Suppressor macrophage treated with lipopolysaccharide for 4 hours (primary cell): ENCODE data around the gene AVL9.

Experiments used
- DNase-seq: peaks from one replicate; pipeline ENCODE4 v3.0.0-alpha.2; 2020

Gene AVL9

DNA sequence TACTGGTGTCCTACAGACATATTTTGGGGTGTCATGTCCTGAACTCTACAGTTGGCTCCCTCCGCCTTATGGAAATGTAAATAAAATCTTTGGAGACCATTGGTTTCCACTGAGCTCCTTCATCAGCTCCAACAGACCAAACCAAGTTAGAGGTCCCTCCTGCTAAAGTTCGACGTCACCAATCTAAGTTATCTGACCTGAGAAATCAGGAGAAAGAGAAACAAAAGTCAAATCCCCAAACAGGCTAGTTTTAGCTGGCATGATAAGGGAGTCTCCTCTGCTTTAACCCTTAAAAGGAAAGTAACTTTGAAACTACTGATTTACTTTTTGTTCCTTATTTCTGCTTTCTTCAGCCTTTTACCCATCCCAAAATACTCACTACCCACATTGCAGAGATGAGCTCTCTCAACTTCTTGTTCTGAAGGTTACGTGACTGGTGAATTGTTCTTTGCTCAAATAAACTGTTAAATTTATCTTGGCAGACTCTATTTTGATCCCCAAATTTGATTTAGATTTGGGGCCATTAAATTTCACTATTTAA lies 39.9 kb downstream of the AVL9 start:
- peak; percentile 16 for DNase-seq

DNA sequence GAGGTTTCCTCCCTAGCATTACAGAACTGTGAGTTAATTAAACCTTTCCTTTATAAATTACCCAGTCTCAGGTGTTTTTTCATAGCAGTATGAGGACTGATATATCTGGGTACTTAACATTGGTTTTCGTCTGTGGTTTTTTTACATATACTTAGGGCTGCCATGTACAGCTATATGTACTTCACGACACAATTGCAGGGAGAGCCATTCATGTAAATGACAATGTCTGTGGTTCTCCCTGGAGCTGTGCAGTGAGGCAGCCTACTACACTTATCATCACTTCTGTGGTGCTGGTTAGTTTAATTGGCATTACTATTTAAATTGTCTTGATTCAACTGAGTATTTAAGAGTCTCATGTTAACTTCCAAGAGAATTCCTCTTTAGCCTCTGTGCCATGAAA lies 40.7 kb downstream of the AVL9 start:
- no peak for DNase-seq

DNA sequence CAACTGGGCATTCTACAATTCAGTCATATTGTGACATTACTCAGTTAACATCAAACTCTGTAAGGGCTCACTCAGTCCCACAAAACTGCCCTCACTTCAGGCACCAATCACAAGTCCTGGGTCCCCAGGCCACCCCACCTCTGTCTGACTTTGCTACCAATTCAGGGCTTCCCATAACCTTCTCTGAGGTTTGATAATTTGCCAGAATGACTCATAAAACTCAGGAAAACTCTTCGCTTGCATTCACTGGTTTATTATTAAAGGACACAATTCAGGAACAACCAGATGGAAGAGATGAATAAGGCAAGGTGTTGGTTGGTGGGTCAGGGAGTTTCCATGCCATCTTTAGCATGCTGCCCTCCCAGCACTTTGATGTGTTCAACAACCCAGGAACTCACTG lies 41.3 kb downstream of the AVL9 start:
- DNase-seq, result peak; percentile 4

DNA sequence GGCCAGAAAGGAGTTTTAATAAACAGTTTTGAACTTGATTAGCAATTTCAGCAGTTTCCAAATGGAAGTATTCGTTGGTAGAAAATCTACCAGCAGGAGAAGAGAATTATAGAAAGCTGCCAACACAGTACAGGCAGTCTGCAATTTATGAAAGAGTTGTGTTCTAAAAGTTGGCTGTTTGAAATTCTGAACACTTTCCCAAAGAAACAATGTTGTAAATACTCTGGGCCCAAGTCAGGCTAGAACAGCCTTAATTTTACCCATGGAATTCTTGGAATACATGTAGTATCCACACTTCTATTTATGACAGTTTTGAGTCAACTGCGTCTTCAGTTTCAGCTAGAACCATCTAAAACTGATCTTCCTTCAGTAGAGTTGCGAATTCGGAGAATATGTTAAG lies 42.5 kb downstream of the AVL9 start:
- DNase-seq, result no peak

DNA sequence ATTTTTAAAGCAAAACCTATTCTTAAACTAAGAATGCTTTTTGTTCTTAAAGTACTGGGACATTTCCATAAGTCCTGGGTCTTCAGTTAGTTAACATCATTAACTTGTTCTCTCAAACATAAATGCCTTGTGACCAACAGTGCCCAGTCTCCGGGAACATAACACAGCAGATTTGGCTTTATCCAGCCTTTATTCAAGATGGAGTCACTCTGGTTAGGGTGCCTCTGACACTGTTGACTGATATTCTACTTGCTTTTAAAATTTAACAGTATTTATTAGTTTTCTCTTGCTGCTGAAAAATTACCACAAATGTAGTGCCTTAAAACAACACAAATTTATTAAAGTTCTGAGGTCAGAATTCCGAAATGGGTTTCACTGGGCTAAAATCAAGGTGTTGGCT lies 44.1 kb downstream of the AVL9 start:
- no peak for DNase-seq

DNA sequence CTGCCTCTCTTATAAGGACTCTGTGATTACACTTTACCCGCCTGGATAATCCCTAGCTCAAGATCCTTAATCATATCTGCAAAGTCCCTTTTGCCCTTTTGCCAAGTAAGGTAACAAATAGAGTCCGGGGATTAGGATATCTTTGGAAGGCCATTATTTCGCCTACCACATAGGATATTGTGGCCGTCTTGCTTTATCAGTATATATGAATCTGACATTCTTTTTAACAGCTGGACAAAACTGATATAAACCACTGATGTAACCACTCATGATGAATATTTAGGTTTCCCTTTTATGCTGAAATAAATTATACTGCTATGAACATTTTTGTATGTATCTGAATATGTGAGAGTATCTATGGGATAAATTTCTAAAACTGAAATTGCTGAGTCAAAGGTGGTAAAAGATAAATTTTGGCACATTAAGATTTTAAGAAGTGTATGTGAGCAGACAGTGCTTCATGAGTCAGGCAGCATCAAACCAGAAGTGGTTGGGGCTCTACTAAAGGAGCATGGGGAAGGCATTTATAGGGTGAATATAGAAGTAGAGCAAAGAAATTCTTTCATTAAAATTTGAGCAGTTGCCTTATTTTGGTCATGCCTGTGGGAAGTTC lies 44.7 kb downstream of the AVL9 start:
- no peak for DNase-seq

DNA sequence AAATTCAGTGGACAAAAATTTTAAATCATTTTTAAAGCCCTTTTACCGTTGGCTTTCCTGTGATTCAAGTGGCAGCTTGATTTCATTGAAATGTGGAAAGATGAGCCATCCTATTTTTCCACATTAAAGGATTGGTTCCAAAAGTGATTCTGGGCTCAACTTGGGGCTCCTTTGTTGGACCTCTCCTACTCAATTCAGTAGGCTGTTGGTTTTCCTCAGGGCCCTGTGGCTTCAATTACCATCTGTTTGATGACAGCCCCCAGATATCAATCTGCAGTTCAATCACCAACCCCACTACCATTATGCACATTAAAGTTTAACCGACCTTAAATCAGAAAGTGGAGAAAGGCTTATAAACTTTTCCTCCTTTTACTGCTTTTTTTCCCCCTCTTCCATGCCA lies 47.3 kb downstream of the AVL9 start:
- no peak for DNase-seq

DNA sequence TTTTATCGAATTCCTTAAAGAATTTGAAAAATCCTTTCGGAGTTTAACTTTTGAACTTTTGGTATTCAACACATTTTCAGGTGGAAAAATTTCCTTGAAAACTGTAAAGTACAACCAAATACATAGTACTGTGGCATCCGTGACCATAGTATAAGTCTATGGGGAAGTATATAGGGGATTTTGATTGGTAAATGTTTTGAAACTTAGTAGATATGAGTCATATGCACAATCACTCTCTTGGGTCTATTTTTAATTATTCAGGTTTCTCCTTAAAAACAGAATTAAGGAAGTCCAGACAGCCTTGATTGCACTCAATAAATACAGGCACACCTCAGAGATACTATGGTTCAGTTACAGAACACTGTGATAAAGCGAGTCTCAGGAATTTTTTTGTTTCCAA lies 64.2 kb downstream of the AVL9 start:
- peak; percentile 18 for DNase-seq

DNA sequence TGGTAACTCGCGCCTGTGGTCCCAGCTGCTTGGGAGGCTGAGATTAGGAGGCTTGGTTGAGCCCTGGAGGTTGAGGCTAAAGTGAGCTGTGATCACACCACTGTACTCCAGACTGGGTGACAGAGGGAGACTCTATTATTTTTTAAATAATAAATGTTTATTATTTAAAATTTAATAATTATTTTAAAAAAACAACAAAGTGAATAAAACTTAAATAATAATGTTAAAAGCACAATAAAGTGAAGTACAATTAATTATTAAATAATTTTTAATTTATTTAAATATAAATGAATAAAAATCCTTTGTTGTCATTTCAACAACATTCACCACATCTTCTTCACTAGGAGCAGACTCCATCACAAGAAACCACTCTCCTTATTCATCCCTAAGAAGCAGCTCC lies 64.8 kb downstream of the AVL9 start:
- DNase-seq, result no peak

DNA sequence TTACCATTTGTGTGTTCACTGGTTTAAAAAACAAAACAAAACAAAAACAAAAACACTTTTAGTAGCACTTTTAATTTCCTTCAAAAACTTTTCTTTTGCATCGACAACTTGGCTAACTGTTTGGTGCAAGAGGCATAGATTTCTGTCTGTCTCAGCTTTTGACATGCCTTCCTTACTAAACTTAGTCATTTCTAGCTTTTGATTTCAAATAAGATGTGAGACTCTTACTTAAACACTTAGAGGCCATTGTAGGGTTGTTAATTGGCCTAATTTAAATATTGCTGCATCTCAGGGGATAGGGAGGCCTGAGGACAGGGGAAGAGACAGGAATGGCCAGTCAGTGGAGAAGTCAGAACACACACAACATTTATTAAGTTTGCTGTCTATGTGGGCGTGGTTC lies 66.3 kb downstream of the AVL9 start:
- no peak for DNase-seq

DNA sequence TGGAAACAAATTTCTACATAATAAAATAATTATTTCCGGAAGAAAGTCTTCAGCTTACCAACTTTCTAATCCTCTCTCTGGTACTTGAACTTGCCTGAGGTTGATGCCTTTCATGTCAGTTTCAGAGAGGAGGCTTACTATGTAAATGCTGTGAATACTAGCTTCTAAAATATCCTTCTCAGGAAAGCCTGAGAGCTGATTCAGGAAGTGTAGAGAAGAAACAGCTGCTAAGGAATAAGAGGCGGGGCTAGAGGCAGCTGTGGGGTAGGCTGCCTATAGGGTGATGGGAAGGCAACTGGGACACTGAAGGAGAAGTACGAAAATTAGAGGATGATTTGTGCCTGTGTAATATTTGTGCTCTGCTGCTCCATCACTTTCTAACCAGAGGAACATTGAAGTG lies 69.3 kb downstream of the AVL9 start:
- peak; percentile 18 for DNase-seq

DNA sequence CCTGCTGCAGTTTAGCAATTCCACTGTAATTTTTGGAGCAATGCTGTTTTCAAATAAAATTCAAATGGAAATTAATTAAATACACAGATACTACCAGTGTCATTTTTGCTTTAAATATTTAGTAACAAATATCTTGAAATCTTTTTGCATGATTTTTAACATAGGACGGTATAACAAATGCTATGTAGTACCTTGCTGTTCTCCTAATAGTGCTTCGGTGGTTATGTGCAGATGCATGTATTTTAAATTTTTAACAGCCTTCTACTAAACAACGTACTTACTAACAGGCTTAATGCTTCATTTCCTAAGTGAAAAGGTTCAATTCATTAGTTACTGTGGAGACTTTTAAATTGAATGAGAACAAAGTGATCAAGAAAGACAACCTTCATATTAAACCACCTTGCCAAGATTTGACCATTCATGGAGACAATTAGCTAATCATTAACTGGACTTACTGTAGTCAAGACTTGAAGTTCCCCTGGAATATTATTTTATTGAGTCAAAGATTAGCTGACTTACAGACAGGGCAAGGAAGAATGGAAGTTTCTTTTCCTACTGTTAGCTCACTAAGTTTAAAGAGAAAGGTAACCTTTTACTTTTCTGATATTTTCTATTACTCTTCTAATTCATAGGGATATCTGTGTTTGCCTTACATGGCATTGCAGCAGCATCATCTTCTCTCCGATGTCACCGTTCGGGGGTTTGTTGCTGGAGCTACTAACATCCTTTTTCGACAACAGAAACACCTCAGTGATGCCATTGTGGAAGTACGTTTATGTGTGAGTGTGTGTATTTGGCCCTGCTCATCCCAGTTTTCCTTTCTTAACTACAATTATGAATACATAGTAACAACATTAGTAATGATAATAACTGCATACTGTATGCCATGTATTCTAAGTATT lies 74.3 kb downstream of the AVL9 start:
- no peak for DNase-seq

DNA sequence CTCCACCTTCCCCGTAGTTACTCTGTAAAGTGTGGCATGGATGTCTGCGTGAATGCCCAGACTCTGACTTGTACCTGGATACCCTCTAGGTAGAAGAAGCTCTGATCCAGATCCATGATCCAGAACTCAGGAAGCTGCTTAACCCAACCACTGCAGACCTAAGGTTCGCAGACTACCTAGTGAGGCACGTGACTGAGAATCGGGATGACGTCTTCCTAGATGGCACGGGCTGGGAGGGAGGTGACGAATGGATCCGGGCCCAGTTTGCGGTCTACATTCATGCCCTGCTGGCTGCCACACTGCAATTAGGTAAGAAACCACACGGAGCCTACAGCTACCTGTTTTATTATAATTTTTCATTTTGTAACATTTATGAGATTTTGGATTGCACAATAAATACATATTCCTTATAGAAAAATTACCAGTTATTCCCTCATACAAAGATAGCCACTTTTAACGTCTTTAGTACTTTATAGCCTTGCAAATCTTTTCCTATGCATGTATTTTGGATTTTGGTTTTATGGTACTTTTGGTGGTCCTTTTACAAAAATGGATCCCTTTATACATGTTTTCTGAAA lies 77.9 kb downstream of the AVL9 start:
- DNase-seq, result no peak

DNA sequence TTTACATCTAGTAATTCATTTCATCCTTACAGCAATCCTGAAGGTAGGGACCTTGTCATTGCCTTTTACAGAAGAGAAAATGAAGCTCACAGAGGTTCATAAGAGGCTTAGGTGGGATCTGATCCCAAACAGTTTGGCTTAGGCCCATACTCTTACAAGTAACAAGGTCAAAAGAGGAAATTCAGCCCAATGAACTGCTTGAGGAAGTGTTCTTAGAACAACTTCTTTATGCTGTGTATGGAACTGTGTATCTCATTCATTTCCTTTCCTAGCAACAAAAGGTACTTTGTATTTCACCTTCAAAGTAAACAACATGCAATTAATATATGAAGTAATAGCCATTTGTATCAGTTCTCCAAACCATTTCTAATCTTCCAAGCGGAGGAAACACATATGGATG lies 79.3 kb downstream of the AVL9 start:
- no peak for DNase-seq

DNA sequence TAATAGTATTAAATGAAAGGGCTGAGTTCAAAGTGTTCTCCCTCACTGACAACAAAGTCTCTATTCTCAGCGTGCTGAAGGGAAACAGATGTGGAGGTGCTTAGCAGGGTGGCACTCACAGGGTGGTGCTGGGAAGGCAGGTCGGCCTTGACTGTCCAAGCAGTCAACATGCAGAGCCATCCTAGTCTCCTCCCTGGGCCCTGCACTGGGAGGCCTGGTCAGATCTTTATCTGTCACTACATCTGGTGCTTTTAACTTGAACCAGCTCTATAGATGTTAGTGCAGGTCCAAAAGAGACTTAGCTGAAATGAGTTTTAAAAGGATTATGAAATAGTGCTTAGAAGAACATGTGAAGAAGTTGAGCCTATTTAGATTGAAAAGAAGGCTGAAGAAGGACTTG lies 82.1 kb downstream of the AVL9 start:
- no peak for DNase-seq

DNA sequence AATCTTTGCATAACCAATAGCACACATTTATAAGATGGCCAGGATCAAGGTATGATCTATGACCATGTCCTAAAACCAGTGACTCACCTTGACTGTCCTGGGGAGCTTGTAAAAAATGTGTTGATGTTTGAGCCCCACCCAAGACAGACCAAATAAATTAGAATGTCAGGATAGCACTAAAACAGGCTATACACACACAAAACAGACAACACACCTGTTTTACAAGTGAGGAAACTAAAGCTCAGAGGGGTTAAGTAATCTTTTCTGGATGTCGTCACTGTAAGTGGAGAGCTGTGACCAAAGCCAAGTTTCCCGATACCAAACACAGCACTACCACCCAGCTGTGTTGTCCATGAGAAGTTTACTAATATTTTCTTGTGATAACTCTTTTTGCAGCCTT lies 84.5 kb downstream of the AVL9 start:
- no peak for DNase-seq

DNA sequence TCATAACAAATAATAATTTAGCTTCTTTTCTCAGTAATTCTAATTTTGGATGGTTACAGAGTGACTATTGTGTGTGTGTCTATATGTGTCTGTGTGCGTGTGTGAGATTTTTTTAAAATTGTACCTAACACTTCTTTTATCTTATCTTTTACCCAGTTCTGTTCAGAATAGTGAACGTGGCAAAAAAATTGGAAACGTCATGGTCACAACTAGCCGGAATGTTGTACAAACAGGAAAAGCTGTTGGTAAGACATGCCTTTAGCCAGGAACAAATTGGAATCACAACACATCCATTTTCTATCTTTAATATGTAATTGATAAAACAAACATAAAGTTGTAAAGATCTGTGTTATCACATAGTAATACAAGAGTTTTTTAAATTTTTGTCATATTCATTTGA lies 85.4 kb downstream of the AVL9 start:
- no peak for DNase-seq

DNA sequence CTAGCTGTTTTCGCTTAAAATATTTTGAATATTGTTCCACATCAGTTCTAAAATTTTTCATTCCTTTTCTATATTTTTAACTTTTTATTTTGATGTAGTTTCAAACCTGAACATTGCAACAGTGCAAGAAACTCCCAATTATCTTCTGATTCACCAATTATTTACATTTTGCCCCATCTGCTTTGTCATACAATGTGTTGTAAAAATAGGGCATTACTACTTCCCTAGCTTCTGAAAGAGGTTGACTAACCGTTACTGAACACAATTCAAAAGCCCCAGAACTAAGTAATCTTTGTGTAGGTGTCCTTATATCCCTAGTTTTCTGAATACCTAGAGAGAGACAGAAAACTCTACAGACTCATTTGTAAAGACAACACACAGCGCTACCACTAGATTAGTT lies 86.7 kb downstream of the AVL9 start:
- DNase-seq, result no peak

DNA sequence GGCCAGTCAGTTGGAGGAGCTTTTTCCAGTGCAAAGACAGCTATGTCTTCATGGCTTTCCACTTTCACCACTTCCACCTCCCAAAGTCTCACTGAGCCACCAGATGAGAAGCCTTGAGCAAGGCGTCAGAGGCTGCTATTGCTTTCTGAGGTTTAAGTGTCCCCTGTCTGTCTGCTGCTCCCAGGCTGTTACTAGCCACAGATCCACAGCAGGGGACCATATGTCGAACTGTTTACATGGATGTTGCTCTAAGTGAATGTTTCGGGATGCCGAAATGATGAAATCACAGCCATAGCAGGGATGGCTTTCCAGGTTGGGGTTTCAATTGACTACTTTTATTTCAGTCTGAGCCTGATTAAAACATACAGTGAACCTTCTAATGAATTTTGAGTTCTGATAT lies 88.5 kb downstream of the AVL9 start:
- DNase-seq, result no peak

DNA sequence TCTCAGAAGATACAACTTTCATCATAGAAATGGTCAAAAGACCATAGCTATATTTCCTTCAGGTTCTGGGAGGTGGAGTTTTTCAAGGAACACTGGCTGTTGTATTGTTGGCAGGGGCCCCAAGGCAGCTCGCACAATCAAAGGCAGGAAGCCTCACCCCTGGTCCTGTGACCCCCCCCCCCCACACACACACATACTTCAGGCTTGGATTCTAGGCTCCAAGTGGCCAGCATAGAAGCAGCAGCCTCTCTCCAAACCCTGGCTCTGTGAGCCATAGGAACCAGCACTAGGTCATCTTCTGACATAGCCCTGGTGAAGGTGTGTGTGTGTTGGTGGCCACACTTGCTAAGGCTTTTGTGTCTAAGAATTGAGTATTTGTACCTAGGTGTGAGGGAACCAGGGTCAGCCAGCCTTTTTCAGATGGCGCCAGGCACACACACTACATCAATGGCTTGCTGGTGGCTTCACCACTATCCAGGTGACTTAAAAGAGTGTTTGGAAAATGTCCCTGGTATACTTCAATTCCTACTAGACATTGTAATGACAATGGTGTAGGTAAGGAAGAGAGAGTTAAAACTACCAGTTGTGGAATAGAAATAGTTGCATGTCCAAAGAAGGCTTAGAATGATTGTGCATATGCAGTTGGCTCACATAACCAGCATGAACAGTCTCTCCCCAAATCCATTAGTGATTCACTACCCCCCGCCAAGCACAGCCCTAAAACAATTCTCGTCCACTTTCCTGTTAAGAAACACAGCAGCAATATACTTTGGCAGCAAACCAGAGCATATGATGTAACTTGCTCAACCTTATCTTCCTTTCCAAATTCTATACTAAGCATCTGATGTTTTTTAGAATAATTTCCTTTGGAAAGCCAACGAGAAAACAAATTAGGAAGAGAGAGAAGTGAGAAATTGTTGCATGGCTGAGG lies 91.3 kb downstream of the AVL9 start:
- DNase-seq, result no peak

DNA sequence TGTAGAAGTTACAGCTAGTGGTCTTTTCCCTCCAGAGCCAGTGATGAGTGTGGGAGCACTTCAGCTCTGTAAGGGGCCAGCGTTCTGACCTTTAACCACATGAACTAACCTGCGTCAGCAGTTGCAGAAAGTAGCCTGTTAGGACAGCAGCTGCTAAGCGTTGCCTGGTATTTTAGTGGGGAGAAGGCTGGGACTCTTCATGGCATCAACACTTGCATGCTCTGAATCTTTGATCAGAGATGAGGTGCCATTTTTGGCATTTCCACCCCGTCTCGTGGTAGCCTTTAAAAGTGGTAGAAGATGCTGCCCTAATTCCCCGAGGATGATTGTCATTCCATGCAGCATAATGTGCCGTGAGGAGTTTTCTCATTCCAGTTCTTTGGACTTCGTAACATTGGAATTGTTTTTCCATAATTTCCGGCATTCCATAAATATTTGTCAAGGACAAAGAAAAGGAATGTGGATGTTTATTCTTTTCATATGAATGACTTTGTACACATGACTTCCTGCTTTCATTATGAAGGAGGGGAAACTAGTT lies 92.2 kb downstream of the AVL9 start:
- DNase-seq, result no peak

DNA sequence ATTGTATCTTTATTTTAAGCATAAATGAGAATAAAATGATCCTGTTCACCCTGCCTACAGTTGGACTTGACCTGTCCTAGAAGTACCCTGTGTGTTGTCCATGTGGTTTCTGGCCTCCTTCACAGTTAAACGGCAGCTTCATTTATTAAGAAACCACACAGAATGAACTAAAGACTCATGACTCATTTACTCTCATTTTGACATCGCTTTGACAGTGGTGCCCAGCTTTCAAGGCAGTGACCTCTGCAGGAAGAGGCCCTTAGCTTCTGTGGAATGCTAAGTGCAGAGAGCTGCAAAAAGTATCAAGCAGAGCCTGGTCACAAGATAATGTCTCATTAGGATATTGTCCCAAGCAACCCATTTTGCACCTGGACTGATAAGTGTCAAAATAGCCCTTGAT lies 93.4 kb downstream of the AVL9 start:
- DNase-seq, result peak; percentile 53

DNA sequence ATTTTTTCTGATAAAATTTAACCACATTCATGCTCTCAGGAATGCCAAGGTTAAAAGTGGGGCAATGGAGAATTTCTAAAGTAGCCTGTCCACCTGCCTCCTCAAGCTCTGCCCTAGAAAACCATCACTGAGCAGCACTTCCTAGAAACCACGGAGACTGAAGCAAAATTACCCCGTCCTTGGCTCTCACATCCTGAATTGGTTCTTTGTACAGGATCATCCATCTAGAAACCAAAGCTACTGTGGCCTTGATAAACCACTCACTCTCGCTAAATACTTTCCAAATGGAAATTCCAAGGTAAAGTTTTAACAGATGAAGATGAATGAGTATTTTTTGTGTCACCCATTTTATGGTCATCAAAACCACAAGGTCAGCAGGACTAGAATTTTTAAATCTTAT lies 96.6 kb downstream of the AVL9 start:
- DNase-seq, result no peak
